GM23338 (cell line): ENCODE results near the gene CST9L.

Experiments
- CREB1 ChIP-seq: fragments of 250-450 bp; sonication (Bioruptor Pico); IDR thresholded peaks from 2 replicates; pipeline ENCODE4 v1.5.0; 2020; ENCODE audit warnings: low read depth, mild to moderate bottlenecking, moderate library complexity
- EZH2 ChIP-seq: fragments of 200-600 bp; sonication (generic); IDR thresholded peaks from one replicate; pipeline ENCODE4 v1.8.0; 2017; ENCODE audit warnings: antibody characterized with exemption, mild to moderate bottlenecking, low read depth; ENCODE audit not compliant: unreplicated experiment
- EZH2phosphoT487 ChIP-seq: fragments of 200-600 bp; sonication (generic); IDR thresholded peaks from one replicate; pipeline ENCODE4 v1.8.1; 2018; ENCODE audit warnings: antibody characterized with exemption; ENCODE audit not compliant: unreplicated experiment
- POLR2AphosphoS5 ChIP-seq: IDR thresholded peaks from 2 replicates; pipeline ENCODE4 v1.6.1; 2016; ENCODE audit warnings: antibody characterized with exemption, low read depth
- TF ChIP-seq, protein P1 (sequence below), 2 experiments: fragments of 200-600 bp in 1 of 2; sonication (generic) in 1 of 2; conservative IDR thresholded peaks; 2 replicates each; pipeline versions ENCODE4 v1.5.1 to v1.6.1; 2016 to 2017; ENCODE audit warnings: antibody characterized with exemption in 2 of 2, low read depth in 2 of 2, mild to moderate bottlenecking in 2 of 2, moderate library complexity in 1 of 2

DNA sequence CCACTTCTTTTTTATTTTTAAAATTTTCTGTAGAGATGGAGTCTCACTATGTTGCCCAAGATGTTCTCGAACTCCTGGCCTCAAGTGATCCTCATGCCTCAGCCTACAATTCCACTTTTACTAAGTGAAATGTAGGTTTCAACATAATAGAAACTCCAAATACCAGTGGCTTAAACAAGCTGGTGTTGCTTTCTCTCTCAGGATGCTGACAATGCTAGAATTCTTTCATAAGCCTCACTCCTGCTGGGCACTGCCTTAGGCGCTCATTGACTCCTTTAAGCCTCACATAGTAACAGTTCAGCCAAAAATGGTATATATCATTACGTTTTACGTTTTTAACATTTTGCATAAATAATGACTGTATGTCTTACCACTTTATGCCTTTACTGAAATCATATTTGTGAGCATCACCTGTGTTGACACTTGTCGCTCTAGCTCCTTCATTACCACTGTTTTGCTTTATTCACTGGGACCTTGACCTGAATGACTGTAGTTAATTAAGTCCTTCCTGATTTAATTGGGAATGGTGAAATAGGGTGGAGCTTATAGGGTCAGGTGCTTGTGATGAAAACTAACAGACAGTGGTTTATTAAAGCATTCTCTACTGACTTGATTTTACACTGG is 41.3 kb upstream of the CST9L start:
- TF ChIP-seq, protein P1, sequence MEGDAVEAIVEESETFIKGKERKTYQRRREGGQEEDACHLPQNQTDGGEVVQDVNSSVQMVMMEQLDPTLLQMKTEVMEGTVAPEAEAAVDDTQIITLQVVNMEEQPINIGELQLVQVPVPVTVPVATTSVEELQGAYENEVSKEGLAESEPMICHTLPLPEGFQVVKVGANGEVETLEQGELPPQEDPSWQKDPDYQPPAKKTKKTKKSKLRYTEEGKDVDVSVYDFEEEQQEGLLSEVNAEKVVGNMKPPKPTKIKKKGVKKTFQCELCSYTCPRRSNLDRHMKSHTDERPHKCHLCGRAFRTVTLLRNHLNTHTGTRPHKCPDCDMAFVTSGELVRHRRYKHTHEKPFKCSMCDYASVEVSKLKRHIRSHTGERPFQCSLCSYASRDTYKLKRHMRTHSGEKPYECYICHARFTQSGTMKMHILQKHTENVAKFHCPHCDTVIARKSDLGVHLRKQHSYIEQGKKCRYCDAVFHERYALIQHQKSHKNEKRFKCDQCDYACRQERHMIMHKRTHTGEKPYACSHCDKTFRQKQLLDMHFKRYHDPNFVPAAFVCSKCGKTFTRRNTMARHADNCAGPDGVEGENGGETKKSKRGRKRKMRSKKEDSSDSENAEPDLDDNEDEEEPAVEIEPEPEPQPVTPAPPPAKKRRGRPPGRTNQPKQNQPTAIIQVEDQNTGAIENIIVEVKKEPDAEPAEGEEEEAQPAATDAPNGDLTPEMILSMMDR (conservative IDR thresholded peaks at IDR 0.05; ENCODE audit: low read depth in 2 of 2), result no peak
- TF ChIP-seq EZH2phosphoT487 (no peak), EZH2 (no peak), CREB1 (CRISPR knock-in tag) (no peak), POLR2AphosphoS5 (no peak)
